Measurements from ENCODE around the gene NRDE2.

Gene NRDE2

GRCh38 chr14:90321891-90322290 lies 9.8 kb downstream of the NRDE2 start:
- H3K4me3 ChIP-seq (replicated peaks; ENCODE audit: low read depth, low read length) = no peak overlapping the region
- DNase-seq (ENCODE audit: low read depth) = no peak
- TF ChIP-seq, protein P1, sequence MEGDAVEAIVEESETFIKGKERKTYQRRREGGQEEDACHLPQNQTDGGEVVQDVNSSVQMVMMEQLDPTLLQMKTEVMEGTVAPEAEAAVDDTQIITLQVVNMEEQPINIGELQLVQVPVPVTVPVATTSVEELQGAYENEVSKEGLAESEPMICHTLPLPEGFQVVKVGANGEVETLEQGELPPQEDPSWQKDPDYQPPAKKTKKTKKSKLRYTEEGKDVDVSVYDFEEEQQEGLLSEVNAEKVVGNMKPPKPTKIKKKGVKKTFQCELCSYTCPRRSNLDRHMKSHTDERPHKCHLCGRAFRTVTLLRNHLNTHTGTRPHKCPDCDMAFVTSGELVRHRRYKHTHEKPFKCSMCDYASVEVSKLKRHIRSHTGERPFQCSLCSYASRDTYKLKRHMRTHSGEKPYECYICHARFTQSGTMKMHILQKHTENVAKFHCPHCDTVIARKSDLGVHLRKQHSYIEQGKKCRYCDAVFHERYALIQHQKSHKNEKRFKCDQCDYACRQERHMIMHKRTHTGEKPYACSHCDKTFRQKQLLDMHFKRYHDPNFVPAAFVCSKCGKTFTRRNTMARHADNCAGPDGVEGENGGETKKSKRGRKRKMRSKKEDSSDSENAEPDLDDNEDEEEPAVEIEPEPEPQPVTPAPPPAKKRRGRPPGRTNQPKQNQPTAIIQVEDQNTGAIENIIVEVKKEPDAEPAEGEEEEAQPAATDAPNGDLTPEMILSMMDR (IDR thresholded peaks at IDR 0.05; ENCODE audit: low read length, missing control alignments) = no peak

GRCh38 chr14:90319634-90320541 lies 11.9 kb downstream of the NRDE2 start:
- DNase-seq (ENCODE audit: low read depth) = no peak
- TF ChIP-seq, protein P1 (IDR thresholded peaks at IDR 0.05; ENCODE audit: low read length, missing control alignments) = no peak
- H3K4me3 ChIP-seq (replicated peaks; ENCODE audit: low read depth, low read length) = no peak overlapping the region

DNA sequence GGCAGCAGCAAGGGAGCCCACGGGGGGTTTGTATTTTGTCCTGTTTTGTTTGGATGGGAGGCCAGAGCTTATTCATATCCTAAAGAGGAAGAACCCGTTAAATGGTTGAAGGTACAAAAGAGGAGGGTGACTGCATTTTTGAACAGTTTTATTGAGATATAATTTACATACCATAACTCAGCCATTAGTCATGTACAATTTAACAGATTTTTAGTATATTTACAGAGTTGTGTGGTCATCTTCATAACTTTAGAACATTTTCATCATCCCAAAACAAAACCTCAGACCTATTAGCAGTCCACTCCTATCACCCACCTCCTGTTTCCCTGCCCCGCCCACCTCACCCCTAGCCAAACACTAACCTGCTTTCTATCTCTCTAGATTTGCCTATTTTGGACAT lies 12.6 kb downstream of the NRDE2 start:
- TF ChIP-seq, protein P1 (IDR thresholded peaks at IDR 0.05; ENCODE audit: low read length, missing control alignments) = no peak
- no peak for DNase-seq (ENCODE audit: low read depth)
- H3K4me3 ChIP-seq (replicated peaks; ENCODE audit: low read depth, low read length) = no peak overlapping the region

DNA sequence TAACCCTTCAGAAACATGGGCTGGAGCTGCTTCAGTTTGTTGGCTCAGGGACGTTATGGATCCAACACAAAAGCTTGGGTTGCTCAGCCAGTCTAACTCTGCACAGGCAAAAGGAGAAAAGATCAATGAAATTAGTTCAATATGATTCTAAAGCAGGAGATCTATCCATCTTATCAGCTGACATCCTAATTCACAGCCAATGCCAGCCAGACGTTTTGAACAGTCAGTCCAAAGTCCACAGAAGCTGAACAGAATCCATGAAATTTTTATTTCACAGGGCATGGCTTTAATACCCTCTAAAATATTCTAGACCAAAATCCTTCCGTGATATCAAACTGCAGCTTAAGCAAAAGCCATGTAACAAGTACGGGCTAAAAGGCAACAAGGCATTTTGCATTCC lies 13.7 kb downstream of the NRDE2 start:
- no peak for DNase-seq (ENCODE audit: low read depth)
- H3K4me3 ChIP-seq (replicated peaks; ENCODE audit: low read depth, low read length) = no peak overlapping the region
- TF ChIP-seq, protein P1 (IDR thresholded peaks at IDR 0.05; ENCODE audit: low read length, missing control alignments) = no peak

GRCh38 chr14:90317286-90317685 lies 14.5 kb downstream of the NRDE2 start:
- H3K4me3 ChIP-seq (replicated peaks; ENCODE audit: low read depth, low read length) = no peak overlapping the region
- TF ChIP-seq, protein P1 (IDR thresholded peaks at IDR 0.05; ENCODE audit: low read length, missing control alignments) = no peak
- DNase-seq (ENCODE audit: low read depth) = no peak

DNA sequence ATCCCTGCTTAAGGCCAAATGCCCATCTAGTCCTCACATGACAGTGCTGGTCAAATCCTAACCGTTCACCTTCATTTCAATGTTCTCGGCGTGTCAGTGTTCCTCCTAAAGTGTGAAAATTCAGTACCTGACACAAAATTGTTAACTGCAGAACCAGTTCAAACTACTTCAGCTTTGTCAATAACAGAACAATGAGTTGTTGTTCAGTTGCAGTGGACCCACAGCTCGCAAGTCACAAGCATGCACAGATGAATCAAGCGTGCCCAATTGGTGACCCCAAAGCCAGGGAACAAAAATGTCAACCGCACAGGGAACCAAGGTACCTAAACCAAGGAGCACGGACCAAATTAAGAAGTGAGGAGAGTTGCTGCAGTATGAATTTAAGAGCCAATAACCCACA lies 23.2 kb downstream of the NRDE2 start:
- TF ChIP-seq, protein P1 (IDR thresholded peaks at IDR 0.05; ENCODE audit: low read length, missing control alignments) = no peak
- DNase-seq (ENCODE audit: low read depth) = no peak

DNA sequence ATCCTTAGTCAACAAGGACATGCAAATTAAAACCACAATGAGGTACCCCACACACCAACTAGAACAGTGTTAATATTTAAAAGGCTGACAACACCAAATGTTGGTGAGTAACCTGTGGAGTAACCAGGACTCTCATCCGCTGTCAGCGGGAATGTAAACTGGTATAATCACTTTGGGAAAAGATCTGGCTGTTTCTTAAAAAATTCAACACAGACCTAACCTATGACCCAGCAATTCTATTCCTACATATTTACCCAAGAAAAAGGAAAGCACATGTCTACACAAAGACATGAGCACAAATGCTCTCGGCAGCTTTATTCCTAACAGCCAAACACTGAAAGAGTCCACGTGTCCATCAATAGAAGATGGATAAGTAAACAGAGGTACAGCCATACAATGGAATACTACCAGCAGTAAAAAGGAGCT lies 26.6 kb downstream of the NRDE2 start:
- DNase-seq (ENCODE audit: low read depth) = no peak
- no peak overlapping the region for H3K4me3 ChIP-seq (replicated peaks; ENCODE audit: low read depth, low read length)
- TF ChIP-seq, protein P1 (IDR thresholded peaks at IDR 0.05; ENCODE audit: low read length, missing control alignments) = no peak

More for the DNA sequence above, 23.2 kb downstream of the NRDE2 start:
- H3K4me3 ChIP-seq (replicated peaks; ENCODE audit: low read depth, low read length) = no peak overlapping the region
